HepG2 (cell line): ENCODE measurements around the gene MDFI. TPM values are rescaled to one million over a fixed set of nuclear protein-coding genes. Genes with fewer than 3 reads are reported as not detected.

Experiments used
- ARHGAP35 ChIP-seq: sonication (generic); formaldehyde crosslinking; IDR thresholded peaks from 2 replicates; pipeline ENCODE4 v1.9.0; 2022; ENCODE audit warnings: mild to moderate bottlenecking, inconsistent platforms, moderate library complexity, missing genetic modification reagents, borderline replicate concordance
- ATRX ChIP-seq: sonication (generic); formaldehyde crosslinking; IDR thresholded peaks from 2 replicates; pipeline ENCODE4 v1.4.0; 2020; ENCODE audit warnings: missing genetic modification reagents, borderline replicate concordance
- CHCHD3 ChIP-seq: sonication (generic); formaldehyde crosslinking; IDR thresholded peaks from 2 replicates; pipeline ENCODE4 v1.8.0; 2022; ENCODE audit warnings: mild to moderate bottlenecking, missing genetic modification reagents, moderate library complexity
- GABPB1 ChIP-seq: IDR thresholded peaks from 2 replicates; pipeline ENCODE4 v1.6.1; 2016; ENCODE audit warnings: mild to moderate bottlenecking, missing genetic modification reagents, moderate library complexity, missing compliant biosample characterization
- IRF1 ChIP-seq: sonication (generic); formaldehyde crosslinking; IDR thresholded peaks from 2 replicates; pipeline ENCODE4 v1.4.0; 2020; ENCODE audit warnings: low read depth, mild to moderate bottlenecking, missing genetic modification reagents
- IRF9 ChIP-seq: sonication (generic); formaldehyde crosslinking; IDR thresholded peaks from 2 replicates; pipeline ENCODE4 v1.8.0; 2022; ENCODE audit warnings: missing genetic modification reagents, mild to moderate bottlenecking, borderline replicate concordance
- KDM6A ChIP-seq: IDR thresholded peaks from 2 replicates; pipeline ENCODE4 v1.6.1; 2016; ENCODE audit warnings: low read depth
- MED1 ChIP-seq: sonication (generic); formaldehyde crosslinking; IDR thresholded peaks from 2 replicates; pipeline ENCODE4 v1.4.0; 2020; ENCODE audit warnings: missing genetic modification reagents
- SCMH1 ChIP-seq: sonication (generic); formaldehyde crosslinking; IDR thresholded peaks from 2 replicates; pipeline ENCODE4 v1.9.0; 2021; ENCODE audit warnings: missing genetic modification reagents, mild to moderate bottlenecking, borderline replicate concordance
- SOX6 ChIP-seq, 2 experiments: fragments of 450-650 bp in 1 of 2; sonication (generic) in 1 of 2; formaldehyde crosslinking in 1 of 2; IDR thresholded peaks; 2 replicates each; pipeline versions ENCODE4 v1.4.0 to v1.6.1; 2017 to 2020; ENCODE audit warnings: antibody characterized with exemption in 1 of 2, mild to moderate bottlenecking in 1 of 2, missing genetic modification reagents in 1 of 2
- SRF ChIP-seq: IDR thresholded peaks from 2 replicates; pipeline ENCODE4 v1.6.1; 2011; ENCODE audit warnings: mild to moderate bottlenecking, low read depth, low read length, moderate library complexity
- SSRP1 ChIP-seq: IDR thresholded peaks from 2 replicates; pipeline ENCODE4 v1.6.1; 2016; ENCODE audit warnings: control low read depth
- TAF1 ChIP-seq: sonication (generic); formaldehyde crosslinking; IDR thresholded peaks from 2 replicates; pipeline ENCODE4 v1.4.0; 2020; ENCODE audit warnings: missing genetic modification reagents
- TCF7L2 ChIP-seq: IDR thresholded peaks from 2 replicates; pipeline ENCODE4 v1.6.1; 2011; ENCODE audit warnings: mild to moderate bottlenecking, low read depth, low read length, moderate library complexity
- ZBTB4 ChIP-seq: sonication (generic); formaldehyde crosslinking; IDR thresholded peaks from 2 replicates; pipeline ENCODE4 v1.4.0; 2020; ENCODE audit warnings: missing genetic modification reagents, mild to moderate bottlenecking, borderline replicate concordance
- ZNF441 ChIP-seq: sonication (generic); formaldehyde crosslinking; IDR thresholded peaks from 2 replicates; pipeline ENCODE4 v1.7.0; 2021; ENCODE audit warnings: missing genetic modification reagents, borderline replicate concordance
- ZNF724P ChIP-seq: sonication (generic); formaldehyde crosslinking; IDR thresholded peaks from 2 replicates; pipeline ENCODE4 v1.8.0; 2022; ENCODE audit warnings: missing genetic modification reagents, borderline replicate concordance
- ZNF850 ChIP-seq: sonication (generic); formaldehyde crosslinking; conservative IDR thresholded peaks from 2 replicates; pipeline ENCODE4 v1.9.0; 2021; ENCODE audit warnings: mild to moderate bottlenecking, missing genetic modification reagents
- polyA plus RNA-seq, 8 experiments: library from polyadenylated mRNA; depleted of rRNA in 3 of 8; stranded (reverse) in 7 of 8; unstranded in 1 of 8; fragments of >200 nt; fragmentation: Illumina TruSeq in 4 of 8; extraction: Trizol in 4 of 8; gene quantifications; 2 replicates each; pipeline versions ENCODE4 v1.2.1 to v1.2.3, GENCODE V29; 2011 to 2016; ENCODE audit warnings: low read depth in 4 of 8, missing spikeins in 1 of 8, mixed read lengths in 1 of 8; ENCODE audit not compliant: insufficient read depth in 1 of 8
- total RNA-seq, 5 experiments: library from RNA; depleted of rRNA; stranded (reverse); fragments of >200 nt; fragmentation: Illumina TruSeq; extraction: Trizol; gene quantifications; 2 replicates each; pipeline ENCODE4 v1.2.3, GENCODE V29; 2016; ENCODE audit warnings: low read depth in 1 of 5
- TF ChIP-seq, protein P1 (sequence below): sonication (generic); formaldehyde crosslinking; IDR thresholded peaks from 2 replicates; pipeline ENCODE4 v1.8.1; 2023; ENCODE audit warnings: mild to moderate bottlenecking, moderate library complexity, missing genetic modification reagents
- TF ChIP-seq, protein P2 (sequence below): sonication (generic); formaldehyde crosslinking; IDR thresholded peaks from 2 replicates; pipeline ENCODE4 v1.8.0; 2022; ENCODE audit warnings: mild to moderate bottlenecking, missing genetic modification reagents, moderate library complexity

Gene MDFI
- total and polyA plus RNA-seq, 2 of the 13 experiments (the other 11 are each of a cell fraction or from before 2014, with no cell fraction given) = 0.28 TPM; not detected in 1

- TF ChIP-seq, protein P1, sequence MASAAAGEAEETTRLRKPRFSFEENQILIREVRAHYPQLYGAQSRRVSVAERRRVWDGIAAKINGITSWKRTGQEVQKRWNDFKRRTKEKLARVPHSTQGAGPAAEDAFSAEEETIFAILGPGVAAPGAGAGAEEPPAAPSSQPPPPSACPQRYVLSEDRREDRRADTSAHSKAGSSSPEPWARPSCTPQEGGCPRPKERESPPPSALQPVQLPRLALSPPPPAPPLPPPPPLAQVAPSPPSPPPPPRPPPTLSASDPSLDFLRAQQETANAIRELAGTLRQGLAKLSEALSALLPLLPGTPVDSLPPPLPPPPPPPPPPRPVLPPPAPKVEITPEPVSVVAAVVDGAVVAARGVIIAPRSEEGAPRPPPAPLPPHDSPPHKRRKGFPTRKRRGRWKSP (CRISPR knock-in tag) = peak; percentile 76; the same call in 1 of the 2 replicates
- TF ChIP-seq ARHGAP35 (CRISPR knock-in tag) (no peak; the same call in 1 of the 2 replicates), ZNF724P (CRISPR knock-in tag) (no peak), CHCHD3 (no peak; the same call in 1 of the 2 replicates), KDM6A (CRISPR knock-in tag) (no peak), ZNF441 (CRISPR knock-in tag) (no peak; the same call in 1 of the 2 replicates), GABPB1 (CRISPR knock-in tag) (peak; percentile 47; the same call in 1 of the 2 replicates), SOX6 (IDR thresholded peaks at IDR 0.05) (no peak), SOX6 (CRISPR knock-in tag; IDR thresholded peaks at IDR 0.05) (peak; percentile 45), MED1 (no peak), IRF9 (CRISPR knock-in tag) (peak; percentile 78; the same call in 1 of the 2 replicates), SCMH1 (no peak), TAF1 (CRISPR knock-in tag) (no peak), ZNF850 (no peak), SRF (no peak), ATRX (CRISPR knock-in tag) (no peak), SSRP1 (no peak), IRF1 (no peak), TCF7L2 (no peak), ZBTB4 (no peak; the same call in 1 of the 2 replicates)
- TF ChIP-seq, protein P2, sequence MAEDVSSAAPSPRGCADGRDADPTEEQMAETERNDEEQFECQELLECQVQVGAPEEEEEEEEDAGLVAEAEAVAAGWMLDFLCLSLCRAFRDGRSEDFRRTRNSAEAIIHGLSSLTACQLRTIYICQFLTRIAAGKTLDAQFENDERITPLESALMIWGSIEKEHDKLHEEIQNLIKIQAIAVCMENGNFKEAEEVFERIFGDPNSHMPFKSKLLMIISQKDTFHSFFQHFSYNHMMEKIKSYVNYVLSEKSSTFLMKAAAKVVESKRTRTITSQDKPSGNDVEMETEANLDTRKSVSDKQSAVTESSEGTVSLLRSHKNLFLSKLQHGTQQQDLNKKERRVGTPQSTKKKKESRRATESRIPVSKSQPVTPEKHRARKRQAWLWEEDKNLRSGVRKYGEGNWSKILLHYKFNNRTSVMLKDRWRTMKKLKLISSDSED = no peak
Observed at GRCh38 chr6:41683523-41684310, 45.4 kb downstream of the MDFI start (continued).
